ENCODE results near the gene NUP188.
A peak's percentile ranks its signal among the peaks of the same experiment; 100 is the strongest.

NUP188 gene

DNA sequence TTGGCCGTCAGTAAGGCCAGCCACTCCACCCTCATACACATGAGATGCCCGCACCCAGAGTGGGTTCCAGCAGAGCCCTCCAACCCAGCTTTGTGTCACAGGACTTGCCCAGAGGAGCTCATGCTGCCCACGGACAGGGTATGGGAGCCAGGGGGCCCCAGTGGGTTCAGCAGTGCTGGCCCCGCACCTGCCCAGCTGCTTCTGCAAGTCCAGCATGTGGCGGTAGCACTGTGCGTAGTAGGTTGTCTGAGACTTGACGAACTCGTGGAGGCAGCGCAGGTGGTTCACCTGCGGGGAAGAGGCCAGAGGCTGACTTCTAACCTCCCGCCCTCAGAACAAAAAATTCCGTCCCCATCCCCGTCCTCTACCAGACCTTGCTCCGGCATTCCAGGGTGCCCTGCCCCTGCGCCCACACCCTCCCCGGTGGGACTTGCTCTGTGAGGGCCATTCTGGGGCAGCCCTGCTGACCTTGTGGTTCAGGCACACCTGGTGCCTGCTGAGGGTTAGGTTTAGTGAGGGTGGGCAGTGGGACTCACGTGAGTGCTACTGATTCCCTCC is 62.2 kb downstream of the NUP188 start:
- Mint-ChIP-seq H3K4me3 (no peak overlapping the region), H3K36me3 (peaks cover 21% of the 10 kb centered on the region), H3K27ac (no peak overlapping the region), H3K4me1 (no peaks in the 10 kb centered on the region), H3K9me3 (no peaks in the 10 kb centered on the region), H3K27me3 (no peaks in the 10 kb centered on the region)
- no peak for DNase-seq
- CTCF ChIA-PET, result interaction anchor here (1.2 kb wide), 1 partner anchor 12 kb away, joined by 4 read pairs; no protein-coding TSS in a partner anchor

DNA sequence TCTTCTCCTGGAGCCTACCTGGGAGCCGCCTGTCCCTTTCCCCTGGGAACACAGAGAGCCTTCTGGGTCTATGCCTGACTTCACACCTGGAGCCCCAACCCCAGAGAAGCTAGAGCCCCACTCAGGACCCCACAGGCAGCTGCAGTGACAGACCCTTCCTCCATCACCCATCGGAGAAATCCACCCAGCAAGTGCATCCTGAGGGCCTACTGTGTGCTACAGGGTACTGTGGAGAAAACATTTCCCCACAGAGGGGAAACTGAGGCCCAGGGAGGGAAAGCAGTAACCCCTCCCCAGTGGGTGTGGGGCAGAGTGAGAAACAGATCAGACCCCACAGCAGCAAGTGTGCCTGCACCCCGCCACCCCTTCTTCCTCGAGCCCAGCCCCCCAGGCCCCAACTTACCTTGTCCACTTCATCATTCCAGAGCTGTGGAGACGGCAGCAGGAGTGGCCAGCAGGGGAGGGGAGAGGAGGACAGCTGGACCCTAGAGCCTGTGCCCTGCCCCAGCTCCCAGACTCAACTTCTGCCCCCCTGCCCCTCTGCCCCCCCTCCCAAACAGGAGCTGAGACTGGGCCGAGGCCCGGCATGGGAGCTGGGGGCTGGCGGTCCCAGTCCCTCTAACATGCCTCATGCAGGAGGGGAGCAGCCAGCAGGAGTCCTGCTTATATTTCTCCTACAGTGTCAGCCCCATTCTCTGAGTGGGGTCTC is 62.9 kb downstream of the NUP188 start:
- Mint-ChIP-seq H3K27ac (no peak overlapping the region), H3K4me3 (no peak overlapping the region), H3K4me1 (no peaks in the 10 kb centered on the region), H3K36me3 (peaks cover 18% of the 10 kb centered on the region), H3K27me3 (no peaks in the 10 kb centered on the region), H3K9me3 (no peaks in the 10 kb centered on the region)
- DNase-seq, result no peak
- CTCF ChIA-PET, result interaction anchor here (0.5 kb wide), 1 partner anchor 139 kb away, joined by 3 read pairs; no protein-coding TSS in a partner anchor

- H3K4me3 Mint-ChIP-seq, result no peak overlapping the region
- H3K4me1 Mint-ChIP-seq, result no peaks in the 10 kb centered on the region
- peaks cover 18% of the 10 kb centered on the region for H3K36me3 Mint-ChIP-seq
- H3K27ac Mint-ChIP-seq, result no peak overlapping the region
- no peak for DNase-seq
- CTCF ChIA-PET, result interaction anchor here (0.5 kb wide), 1 partner anchor 139 kb away, joined by 3 read pairs; no protein-coding TSS in a partner anchor
- H3K27me3 Mint-ChIP-seq, result no peaks in the 10 kb centered on the region
- no peaks in the 10 kb centered on the region for H3K9me3 Mint-ChIP-seq
Observed at GRCh38 chr9:129011170-129011569, 63.7 kb downstream of the NUP188 start.

- DNase-seq, result no peak
- no peaks in the 10 kb centered on the region for H3K9me3 Mint-ChIP-seq
- peaks cover 15% of the 10 kb centered on the region for H3K36me3 Mint-ChIP-seq
- CTCF ChIA-PET, result no interaction called here
- H3K27me3 Mint-ChIP-seq, result no peaks in the 10 kb centered on the region
- no peak overlapping the region for H3K4me3 Mint-ChIP-seq
- no peak overlapping the region for H3K27ac Mint-ChIP-seq
- no peaks in the 10 kb centered on the region for H3K4me1 Mint-ChIP-seq
Observed at GRCh38 chr9:129011761-129012181, 64.3 kb downstream of the NUP188 start.

DNA sequence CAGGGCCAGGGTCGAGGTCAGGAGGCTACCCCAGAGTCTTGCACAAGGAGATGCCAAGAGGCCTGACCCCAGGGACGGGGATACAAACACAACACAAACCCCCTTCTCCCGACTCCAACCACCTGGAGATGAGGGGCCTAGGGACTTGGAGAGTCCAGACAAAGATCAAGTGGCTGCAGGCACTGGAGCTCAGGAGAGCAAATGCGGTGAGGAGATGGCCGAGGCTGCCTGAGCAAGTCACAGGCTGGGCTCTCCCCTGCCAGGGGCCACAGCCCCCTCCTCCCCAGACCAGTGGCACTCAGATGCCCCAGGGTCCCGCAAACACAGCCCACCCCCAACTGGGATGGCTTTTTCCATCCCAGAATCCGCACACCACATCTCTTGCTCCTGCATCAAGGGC is 64.8 kb downstream of the NUP188 start:
- H3K4me1 Mint-ChIP-seq, result no peaks in the 10 kb centered on the region
- peaks cover 15% of the 10 kb centered on the region for H3K36me3 Mint-ChIP-seq
- CTCF ChIA-PET, result no interaction called here
- no peaks in the 10 kb centered on the region for H3K27me3 Mint-ChIP-seq
- no peak overlapping the region for H3K4me3 Mint-ChIP-seq
- DNase-seq, result no peak
- no peak overlapping the region for H3K27ac Mint-ChIP-seq
- no peaks in the 10 kb centered on the region for H3K9me3 Mint-ChIP-seq

GRCh38 chr9:129012893-129013448 is 65.5 kb downstream of the NUP188 start:
- DNase-seq, result no peak
- Mint-ChIP-seq H3K27ac (no peak overlapping the region), H3K4me3 (no peak overlapping the region), H3K9me3 (no peaks in the 10 kb centered on the region), H3K36me3 (peaks cover 12% of the 10 kb centered on the region), H3K27me3 (no peaks in the 10 kb centered on the region), H3K4me1 (no peaks in the 10 kb centered on the region)
- CTCF ChIA-PET, result no interaction called here

DNA sequence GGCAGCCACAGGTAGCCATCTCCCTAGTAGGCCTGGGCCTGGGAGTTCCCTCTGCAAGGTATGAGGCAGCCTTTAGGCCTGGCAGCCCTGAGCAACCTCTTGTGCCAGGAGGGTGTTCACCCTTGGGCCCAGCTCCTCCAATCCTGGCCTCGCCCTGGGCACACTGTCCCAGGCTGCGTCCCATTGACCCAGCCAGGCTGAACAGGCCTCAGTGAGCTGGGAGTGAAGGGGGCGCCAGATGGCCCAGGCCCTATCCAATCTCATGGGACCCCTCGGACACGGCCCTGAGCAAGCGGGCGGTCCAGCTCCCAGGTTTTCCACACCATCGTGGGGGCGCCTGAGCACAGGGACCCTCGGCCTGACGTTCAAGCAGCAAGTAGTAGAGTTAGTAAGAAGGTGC is 66.2 kb downstream of the NUP188 start:
- H3K9me3 Mint-ChIP-seq, result no peaks in the 10 kb centered on the region
- no peaks in the 10 kb centered on the region for H3K27me3 Mint-ChIP-seq
- H3K4me3 Mint-ChIP-seq, result no peak overlapping the region
- DNase-seq, result no peak
- peaks cover 13% of the 10 kb centered on the region for H3K36me3 Mint-ChIP-seq
- H3K27ac Mint-ChIP-seq, result no peak overlapping the region
- H3K4me1 Mint-ChIP-seq, result no peaks in the 10 kb centered on the region
- CTCF ChIA-PET, result interaction anchor here (1.7 kb wide), 1 partner anchor 8 kb away, joined by 5 read pairs; no protein-coding TSS in a partner anchor

GRCh38 chr9:129014124-129014523 is 66.6 kb downstream of the NUP188 start:
- Mint-ChIP-seq H3K36me3 (peaks cover 16% of the 10 kb centered on the region), H3K27me3 (no peaks in the 10 kb centered on the region), H3K4me3 (no peak overlapping the region), H3K27ac (no peak overlapping the region), H3K4me1 (no peaks in the 10 kb centered on the region), H3K9me3 (no peaks in the 10 kb centered on the region)
- CTCF ChIA-PET, result interaction anchor here (1.7 kb wide), 1 partner anchor 9 kb away, joined by 5 read pairs; no protein-coding TSS in a partner anchor
- no peak for DNase-seq

GRCh38 chr9:129014608-129015007 is 67.1 kb downstream of the NUP188 start:
- Mint-ChIP-seq H3K36me3 (peaks cover 16% of the 10 kb centered on the region), H3K4me3 (no peak overlapping the region), H3K4me1 (no peaks in the 10 kb centered on the region), H3K27ac (no peak overlapping the region), H3K27me3 (no peaks in the 10 kb centered on the region), H3K9me3 (no peaks in the 10 kb centered on the region)
- DNase-seq, result no peak
- CTCF ChIA-PET, result interaction anchor here (1.7 kb wide), 1 partner anchor 9 kb away, joined by 5 read pairs; no protein-coding TSS in a partner anchor

- peak overlapping the region; percentile 86 for H3K27ac Mint-ChIP-seq
- H3K36me3 Mint-ChIP-seq, result peaks cover 13% of the 10 kb centered on the region
- no peak overlapping the region for H3K4me3 Mint-ChIP-seq
- peak; percentile 33 for DNase-seq
- no peaks in the 10 kb centered on the region for H3K27me3 Mint-ChIP-seq
- H3K9me3 Mint-ChIP-seq, result no peaks in the 10 kb centered on the region
- CTCF ChIA-PET, result interaction anchor here (1.0 kb wide), 1 partner anchor 29 kb away, joined by 3 read pairs; no protein-coding TSS in a partner anchor
- peaks cover 30% of the 10 kb centered on the region for H3K4me1 Mint-ChIP-seq
Observed at GRCh38 chr9:129021091-129021490, 73.6 kb downstream of the NUP188 start.

- Mint-ChIP-seq H3K9me3 (no peaks in the 10 kb centered on the region), H3K36me3 (peaks cover 13% of the 10 kb centered on the region), H3K27ac (peak overlapping the region; percentile 46), H3K4me1 (peaks cover 37% of the 10 kb centered on the region), H3K4me3 (no peak overlapping the region), H3K27me3 (no peaks in the 10 kb centered on the region)
- no peak for DNase-seq
- CTCF ChIA-PET, result no interaction called here
Observed at GRCh38 chr9:129022037-129022436, 74.5 kb downstream of the NUP188 start.

GRCh38 chr9:129023036-129023907 is 75.8 kb downstream of the NUP188 start:
- Mint-ChIP-seq H3K36me3 (peaks cover 9% of the 10 kb centered on the region), H3K27ac (no peak overlapping the region), H3K4me1 (peaks cover 42% of the 10 kb centered on the region), H3K27me3 (no peaks in the 10 kb centered on the region), H3K9me3 (no peaks in the 10 kb centered on the region), H3K4me3 (no peak overlapping the region)
- no peak for DNase-seq
- CTCF ChIA-PET, result interaction anchor here (0.9 kb wide), 1 partner anchor 73 kb away, joined by 3 read pairs; no protein-coding TSS in a partner anchor

DNA sequence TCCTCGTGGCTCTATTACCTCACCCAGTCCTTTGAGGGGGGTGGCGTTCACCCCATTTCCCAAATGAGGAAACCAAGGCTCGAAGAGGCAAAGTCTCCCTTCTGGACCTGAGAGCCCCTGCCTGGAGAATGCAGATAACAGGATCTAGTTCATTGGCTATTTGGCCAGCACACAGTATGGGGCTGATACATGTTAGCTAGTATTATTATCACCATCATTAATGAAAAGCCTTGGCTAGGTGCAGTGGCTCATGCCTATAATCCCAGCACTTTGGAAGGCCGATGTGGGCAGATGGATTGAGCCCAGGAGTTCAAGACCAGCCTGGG is 76.4 kb downstream of the NUP188 start:
- Mint-ChIP-seq H3K4me3 (no peak overlapping the region), H3K9me3 (no peaks in the 10 kb centered on the region), H3K27ac (no peak overlapping the region), H3K4me1 (peaks cover 43% of the 10 kb centered on the region), H3K36me3 (peaks cover 8% of the 10 kb centered on the region), H3K27me3 (no peaks in the 10 kb centered on the region)
- CTCF ChIA-PET, result no interaction called here
- no peak for DNase-seq

Measured in activated naive CD4-positive, alpha-beta T cell treated with anti-CD3 and anti-CD28 coated beads, Interleukin-2, amount 10 ng/mL, durations not matched to agents 7 days and 5 days (primary cell).